NCI-H748 treated with DMSO at 0.1 percent for 48 hours (cell line): ENCODE data around the gene SUDS3.

Source experiments
- DNase-seq: peaks from one replicate; lab custom pipeline; 2025; lab: John Stamatoyannopoulos, UW

The SUDS3 gene

GRCh38 chr12:118447181-118447580, 70.8 kb downstream of the SUDS3 start:
- no peak for DNase-seq

GRCh38 chr12:118448341-118448740, 72.0 kb downstream of the SUDS3 start:
- no peak for DNase-seq

GRCh38 chr12:118455327-118455726, 79.0 kb downstream of the SUDS3 start:
- DNase-seq: no peak

- DNase-seq: no peak
Observed at GRCh38 chr12:118456741-118457140, 80.4 kb downstream of the SUDS3 start.

GRCh38 chr12:118459110-118459509, 82.8 kb downstream of the SUDS3 start:
- DNase-seq: no peak

GRCh38 chr12:118463677-118464076, 87.3 kb downstream of the SUDS3 start:
- no peak for DNase-seq

- DNase-seq: no peak
Observed at GRCh38 chr12:118465706-118466105, 89.4 kb downstream of the SUDS3 start.
